NCI-H2171 (cell line): ENCODE data around the gene AKAP12.
A peak's percentile ranks its signal among the peaks of the same experiment; 100 is the strongest.
"Not testable (repeated sequence)": the region's sequence is repeated elsewhere in the genome, so short reads cannot be mapped to it uniquely, and the experiment has no call there.

Experiments used
- DNase-seq: peaks from one replicate; lab custom pipeline; 2025; lab: John Stamatoyannopoulos, UW

Gene AKAP12

DNA sequence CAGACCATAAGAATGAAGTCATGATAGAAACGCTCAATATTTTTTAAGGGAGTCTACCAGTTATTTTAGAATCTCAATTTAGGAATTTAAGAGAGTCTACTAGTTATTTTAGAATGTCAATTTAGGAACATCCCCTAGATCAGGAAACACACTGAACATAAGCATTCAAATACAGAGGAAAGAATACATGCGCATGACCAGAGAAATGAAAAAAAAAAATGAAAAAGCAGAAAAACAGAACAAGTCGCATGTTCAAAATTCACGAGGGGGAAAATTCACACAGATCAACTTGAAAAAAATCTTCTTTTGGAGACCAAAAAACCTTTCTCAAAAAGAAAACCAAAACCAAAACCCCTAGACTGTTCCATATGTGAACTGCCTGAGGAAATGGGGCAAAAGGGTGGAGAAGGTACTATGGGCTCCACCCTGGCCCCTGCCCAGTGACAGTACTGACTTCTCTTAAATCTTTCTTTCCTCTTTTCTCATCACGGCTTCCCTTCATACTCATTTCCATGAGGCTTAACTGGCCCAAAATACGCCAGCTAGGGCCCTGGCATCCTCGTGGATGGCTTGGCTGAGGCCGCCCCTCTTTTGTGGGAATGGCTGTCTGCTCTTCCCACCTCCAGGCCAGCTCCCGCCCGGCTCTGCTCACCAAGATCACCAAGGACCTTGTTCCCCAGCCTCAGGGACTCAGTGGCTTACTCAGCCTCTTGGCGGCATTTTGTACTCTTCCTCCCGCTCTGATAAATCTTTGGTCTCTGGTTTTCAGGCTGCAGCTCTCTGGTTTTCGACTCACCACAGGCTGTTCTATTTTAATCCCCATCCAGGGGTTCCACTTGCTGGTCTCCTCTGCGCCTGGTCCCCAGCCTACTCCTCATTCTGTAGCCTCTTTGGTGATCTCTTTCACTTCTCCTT is 140.4 kb downstream of the AKAP12 start:
- no peak for DNase-seq

DNA sequence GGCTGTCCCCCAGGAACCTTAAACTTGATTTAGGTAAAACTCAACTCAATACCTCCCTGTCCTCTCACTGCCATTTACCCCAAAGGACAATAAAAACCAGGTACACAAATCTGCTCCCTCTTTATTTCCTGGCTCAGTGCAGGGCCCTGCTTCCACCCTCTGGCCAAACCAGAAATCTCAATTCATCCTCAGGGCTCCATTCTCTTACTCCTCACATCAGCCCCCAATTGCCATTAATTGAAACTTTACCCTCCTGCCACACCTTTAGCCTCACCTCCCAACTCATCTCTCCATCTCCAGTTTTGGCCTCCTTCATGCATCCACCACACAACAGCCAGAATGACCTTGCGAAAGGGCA is 141.1 kb downstream of the AKAP12 start:
- no peak for DNase-seq

DNA sequence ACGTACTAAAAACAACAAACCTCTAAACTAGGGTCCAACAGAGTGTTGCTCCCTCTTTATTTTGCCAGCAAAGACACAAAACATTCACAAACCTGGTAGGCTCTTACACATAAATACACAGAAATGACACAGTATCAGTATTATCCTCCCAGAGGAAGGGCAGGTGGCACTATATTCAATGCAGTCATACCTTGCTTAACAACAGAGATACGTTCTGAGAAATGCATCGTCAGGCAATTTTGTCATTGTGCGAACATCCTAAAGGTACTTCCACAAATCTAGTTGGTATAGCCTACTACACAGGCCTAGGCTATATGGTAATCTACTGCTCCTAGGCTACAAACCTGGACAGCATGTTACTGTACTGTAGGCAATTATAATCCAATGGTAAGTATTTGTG is 142.0 kb downstream of the AKAP12 start:
- DNase-seq = no peak

DNA sequence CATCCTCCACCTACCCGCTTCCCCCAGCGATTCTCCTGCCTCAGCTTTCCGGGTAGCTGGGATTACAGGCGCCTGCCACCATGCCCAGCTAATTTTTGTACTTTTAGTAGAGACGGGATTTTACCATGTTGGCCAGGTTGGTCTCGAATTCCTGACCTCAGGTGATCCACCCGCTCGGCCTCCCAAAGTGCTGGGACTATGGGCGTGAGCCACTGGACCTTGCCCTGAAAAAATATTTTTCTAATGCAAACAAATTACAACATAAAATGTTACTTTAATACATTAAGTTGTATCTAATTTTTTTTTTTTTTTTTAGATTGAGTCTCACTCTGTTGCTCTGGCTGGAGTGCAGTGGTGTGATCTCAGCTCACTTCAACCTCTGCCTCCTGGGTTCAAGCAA is 142.9 kb downstream of the AKAP12 start:
- not testable (repeated sequence) for DNase-seq

DNA sequence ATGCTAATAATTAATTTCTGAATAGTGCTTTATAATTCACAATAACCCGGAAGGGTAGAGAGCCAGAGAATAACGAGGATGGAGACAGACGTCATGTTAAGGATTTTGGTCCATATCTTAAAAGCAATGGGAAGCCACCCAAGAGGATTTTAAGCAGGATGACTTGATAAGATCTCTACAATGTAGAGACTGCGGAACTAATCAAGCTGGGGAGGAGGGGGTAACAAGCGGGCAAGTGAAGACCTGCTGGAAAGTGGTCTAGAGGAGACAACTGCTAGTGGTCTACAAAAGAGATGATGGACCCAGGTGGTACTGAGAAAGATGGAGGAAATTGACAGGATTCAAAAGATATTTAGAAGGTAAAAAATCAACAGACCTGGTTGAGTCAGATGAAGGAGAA is 144.4 kb downstream of the AKAP12 start:
- DNase-seq = no peak

DNA sequence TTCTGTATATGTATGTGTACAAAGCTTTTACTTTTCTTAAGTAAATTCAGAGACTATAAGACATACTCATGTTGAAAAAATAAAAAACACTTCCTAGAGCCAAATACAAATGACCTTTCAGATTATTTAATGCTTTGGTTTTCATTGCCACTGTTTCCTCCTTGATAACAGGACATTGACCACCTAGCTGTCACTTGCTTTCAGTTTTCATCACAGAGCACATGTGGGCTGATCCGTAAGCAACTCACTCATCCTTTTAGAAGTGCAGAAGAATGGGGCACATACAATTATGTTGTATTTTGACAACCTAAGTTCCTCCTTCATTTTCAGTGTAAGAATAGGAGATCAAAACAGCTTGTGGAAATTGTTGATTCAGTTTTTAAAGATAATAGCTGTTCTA is 145.4 kb downstream of the AKAP12 start:
- no peak for DNase-seq

DNA sequence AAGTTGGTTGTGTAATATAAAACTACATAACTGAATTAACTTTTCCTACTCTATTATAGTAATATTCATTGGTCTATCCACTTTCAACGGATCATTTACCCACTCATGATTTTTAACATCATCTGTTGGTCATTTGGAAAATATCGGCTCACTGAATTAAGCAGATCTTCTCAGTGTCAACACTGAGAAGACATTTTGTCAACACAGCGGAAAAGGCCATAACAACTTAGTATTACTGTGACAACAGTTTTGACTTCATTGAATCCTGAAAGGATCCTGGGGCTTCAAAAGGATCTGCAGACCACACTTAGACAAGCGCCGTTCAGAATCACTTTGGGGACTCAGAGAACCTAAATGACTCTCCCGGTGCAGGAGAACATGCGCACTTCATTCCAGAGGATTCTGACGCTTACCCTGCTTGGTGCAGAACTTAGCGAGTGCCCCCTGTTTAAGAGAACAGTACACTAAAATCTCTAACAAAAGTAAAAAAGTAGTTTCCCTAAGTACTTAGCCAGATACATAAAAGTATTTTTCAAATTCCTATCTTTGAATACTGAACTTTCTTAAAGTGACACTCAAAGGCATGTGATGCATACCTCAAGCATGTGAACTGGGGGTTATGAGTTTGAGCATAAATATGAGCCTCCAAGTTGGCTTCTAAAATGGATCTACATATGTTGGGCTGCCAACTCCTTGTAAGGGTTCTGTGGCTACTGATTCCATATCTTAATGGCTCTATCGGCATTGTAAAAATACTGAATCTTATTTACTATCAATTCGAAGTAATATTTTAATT is 147.6 kb downstream of the AKAP12 start:
- no peak for DNase-seq

DNA sequence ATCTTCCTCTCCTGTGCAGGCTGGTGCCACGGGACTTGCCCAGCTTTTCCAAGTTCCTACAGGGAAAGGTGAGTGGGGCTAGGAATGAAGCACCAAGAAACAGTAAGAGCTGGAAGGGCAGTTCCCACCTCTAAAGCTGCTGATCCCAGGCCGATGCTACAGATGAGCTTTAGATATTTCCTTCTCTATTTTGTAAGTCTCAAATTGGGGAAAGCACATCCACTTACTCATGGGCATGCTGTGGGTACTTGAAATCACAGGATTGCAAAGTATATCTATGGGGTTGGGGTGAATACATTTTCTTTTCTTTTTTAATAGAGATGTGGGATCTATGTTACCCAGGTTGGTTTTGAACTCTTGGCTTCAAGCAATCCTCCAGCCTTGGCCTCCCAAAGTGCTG is 148.5 kb downstream of the AKAP12 start:
- no peak for DNase-seq

DNA sequence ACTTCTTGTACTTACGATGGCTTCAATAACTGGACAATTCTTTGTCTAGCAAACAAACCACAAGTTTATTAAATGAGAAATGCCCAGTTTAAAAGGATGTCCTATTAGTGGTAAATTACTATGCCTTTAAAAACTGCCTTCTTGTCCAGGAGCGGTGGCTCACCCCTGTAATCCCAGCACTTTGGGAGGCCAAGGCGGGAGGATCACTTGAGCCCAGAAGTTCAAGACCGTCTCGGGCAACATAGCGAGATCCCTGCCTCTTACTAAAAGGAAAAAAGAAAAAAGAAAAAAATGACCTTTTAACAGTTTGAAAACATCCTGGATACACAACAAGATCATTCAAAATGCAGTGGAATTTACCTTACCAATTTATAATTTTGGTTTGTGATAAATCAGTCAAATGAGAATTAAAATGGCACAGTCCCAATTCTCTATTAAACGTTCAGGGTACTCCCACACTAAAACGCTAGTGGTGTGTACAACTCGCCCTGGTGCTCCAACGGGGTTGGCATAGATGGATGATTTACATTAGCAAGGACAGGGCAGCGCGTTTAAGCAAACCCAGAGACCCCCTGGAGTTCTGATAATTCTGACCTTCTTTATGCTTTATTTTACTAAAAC is 149.3 kb downstream of the AKAP12 start:
- no peak for DNase-seq

DNA sequence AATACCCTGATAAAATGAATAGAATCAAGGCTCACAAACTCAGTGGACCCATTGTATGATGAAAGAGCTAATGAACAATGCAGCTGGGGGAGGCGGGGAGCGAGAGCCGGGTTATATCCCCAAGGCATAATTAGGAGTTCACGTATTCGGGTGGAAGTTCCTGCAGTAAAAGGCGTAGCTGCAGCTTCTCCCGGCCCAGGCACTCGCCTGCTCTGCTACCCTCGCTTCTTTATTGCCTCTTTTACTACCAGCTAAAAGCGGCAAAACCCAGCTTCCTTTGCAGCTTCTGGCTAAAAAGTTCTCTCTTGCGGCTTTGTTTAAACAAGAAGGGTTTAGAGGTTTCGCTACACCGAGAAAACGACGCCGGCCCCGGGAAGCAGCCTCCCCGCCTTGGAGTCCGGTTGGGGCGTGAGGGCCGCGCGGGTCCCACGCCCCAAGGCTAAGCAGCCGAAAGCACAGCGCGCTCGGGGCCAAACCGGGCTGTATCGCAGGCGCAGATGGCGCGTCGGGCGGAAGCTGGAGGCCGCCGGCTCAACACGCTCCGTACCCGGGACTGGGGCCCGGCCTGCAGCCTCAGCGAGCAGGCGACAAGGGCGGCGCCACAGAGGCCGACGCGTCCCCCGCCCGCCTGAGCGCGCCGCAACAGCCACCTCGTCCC is 150.0 kb downstream of the AKAP12 start:
- DNase-seq = peak; percentile 63

DNA sequence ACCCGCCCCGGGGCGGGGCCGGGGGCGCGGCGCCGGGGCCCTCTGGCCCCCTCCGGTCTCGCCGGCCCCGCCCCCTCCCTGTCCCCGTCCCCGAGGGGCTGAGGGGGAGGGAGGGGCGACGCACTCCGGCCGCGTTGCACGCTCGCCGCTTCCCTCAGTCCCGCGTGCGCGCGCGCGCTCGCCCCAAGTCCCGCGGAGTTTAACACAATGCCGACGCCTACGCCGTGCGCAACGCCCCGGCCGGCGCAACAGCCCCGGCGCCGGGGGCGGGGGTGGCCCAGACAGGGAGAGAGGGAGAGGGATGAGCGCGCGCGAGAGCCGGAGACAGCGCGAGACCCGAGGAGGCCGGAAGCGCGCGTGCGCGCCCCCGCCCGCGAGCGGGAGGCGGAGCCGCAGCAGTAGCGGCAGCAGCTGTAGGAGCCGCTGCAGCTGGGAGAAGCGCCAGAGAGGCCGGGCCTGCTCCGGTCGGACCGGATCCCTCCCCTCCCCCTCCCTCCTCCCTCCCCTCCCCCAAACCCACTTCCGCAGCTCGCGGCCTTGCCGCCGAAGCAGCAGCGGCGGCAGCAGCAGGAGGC is 150.6 kb downstream of the AKAP12 start:
- peak; percentile 97 for DNase-seq

DNA sequence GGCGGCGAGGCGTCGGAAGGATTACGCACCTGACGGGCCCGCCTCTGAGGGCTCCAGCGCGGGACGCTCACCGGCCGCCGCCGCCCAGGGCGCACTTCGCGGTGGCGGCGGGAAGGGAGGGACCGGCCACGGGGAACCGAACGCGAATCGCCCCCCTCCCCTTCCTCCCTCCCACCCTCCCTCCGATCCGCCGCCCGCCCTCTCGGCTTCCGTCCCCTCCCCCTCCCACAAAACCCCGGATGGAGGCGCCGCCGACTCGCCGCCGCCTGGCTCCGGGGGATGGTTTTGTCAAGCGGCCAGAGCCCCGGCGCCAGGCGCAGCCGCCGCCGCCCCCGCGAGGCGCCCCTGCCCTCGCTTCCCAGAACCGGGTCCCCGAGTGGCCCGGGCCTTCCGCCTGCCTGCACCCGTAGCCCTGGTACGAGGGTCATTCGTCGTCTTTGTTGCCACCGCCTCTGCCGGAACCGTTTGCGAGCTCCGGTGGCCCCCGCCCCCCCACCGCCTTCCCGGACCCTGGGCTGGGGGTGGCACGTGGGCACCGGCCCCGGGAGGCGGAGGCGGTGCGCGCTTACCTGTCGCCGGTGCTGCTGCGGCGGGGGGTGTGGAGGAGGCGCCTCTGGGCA is 151.2 kb downstream of the AKAP12 start:
- DNase-seq = peak; percentile 65

DNA sequence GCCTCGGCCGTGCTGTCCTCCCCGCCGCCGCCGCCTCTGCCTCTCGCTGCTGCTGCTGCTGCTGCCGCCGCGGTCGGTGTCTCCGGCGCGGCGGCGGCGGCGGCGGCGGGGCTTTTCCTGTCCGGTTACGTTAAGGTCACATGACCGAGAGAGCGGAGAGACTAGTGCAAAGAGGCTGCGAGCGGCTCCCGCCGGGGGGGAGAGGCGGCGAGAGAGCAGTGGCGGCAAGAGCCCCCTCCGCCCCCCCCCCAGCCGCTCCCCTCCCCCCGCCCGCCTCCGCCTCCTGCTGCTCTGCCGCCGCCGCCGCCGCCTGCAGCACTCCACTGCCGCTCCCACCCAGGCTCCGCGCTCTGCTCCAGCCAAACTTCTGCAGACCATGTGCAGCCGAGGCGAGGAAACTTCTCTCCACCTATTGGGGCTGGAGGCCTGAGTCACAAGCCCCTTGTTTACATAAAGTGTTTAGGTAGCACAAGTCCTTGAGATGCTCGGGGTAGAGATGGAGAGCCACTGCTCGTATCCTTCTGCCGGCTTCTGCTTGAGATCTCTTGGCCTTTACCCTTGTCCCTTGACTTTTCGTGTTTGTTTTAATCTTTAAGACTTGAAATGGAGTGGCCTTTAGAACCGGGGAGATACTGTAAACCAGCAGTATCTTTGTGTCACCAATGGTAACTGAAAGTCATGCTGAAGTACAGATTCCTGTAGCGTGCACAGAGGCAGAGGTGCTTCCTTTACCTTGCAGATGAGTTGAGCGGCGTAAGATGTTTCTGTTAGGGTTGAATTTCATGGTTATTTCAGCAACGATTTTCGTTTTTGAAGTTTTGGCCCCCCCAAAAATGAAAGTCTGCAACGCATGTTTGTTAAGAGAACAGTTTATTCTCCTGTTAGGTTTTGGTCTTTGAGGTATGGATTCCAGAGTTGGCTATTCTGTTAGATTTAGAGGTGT is 152.0 kb downstream of the AKAP12 start, which contains the start of gene ZBTB2:
Gene ZBTB2, minus strand, starts transcription at position 89 of the 943 bp plus-strand sequence. CDS start 17,922 bp downstream, outside the sequence.
- DNase-seq = peak; percentile 54

DNA sequence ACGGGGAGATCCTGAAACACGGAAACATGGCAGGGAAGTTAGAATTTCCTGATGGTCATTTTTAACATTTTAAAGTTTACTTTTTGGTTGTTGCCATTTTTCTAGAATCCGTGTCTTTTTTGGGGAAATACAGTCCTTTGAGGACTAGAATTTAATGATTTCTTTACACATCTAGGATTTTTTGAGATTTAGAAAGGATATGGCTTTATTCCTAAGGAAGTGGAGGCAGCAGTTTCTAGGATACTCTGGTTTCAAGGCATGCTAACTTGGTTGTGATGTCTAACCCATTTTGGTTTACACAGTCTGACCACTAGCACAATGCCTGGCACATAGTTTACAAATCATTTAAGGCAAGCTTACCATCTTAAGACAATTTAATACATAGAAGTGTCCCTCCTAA is 152.7 kb downstream of the AKAP12 start:
- DNase-seq = no peak

DNA sequence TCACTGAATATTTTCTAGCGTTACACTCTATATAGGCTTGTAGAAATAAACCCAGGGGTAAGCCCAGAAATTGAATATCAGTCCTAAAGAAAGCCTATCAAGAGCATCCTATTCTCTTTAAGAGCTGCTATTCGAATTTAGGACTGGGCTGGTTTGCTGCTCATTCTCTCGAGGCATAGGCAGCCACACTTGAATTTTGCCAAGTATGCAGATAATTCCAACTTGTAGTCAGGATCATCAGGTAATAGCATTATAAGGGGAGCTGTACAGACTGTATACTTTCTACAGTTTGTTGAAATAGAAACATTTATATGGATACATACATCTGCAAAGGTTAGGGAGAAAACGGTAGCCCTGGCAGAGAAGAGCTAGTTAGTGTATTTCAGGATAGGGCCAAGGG is 153.6 kb downstream of the AKAP12 start:
- DNase-seq = no peak

DNA sequence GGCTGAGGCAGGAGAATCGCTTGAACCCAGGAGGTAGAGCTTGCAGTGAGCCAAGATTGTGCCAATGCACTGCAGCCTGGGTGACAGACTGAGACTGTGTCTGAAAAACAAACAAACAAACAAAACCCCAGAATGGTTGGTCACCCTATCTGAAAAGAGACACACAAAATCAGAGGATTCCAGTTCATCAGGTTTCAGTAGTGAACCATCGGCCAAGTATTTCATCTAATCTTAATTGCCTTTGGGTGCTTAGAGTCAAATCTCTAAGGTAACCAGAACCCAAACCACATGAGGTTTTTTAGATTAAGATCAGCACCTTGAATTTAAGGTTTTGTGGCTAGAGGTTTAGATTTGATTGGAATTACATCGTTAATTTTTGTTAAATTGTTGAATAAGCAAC is 159.9 kb downstream of the AKAP12 start:
- DNase-seq = no peak

DNA sequence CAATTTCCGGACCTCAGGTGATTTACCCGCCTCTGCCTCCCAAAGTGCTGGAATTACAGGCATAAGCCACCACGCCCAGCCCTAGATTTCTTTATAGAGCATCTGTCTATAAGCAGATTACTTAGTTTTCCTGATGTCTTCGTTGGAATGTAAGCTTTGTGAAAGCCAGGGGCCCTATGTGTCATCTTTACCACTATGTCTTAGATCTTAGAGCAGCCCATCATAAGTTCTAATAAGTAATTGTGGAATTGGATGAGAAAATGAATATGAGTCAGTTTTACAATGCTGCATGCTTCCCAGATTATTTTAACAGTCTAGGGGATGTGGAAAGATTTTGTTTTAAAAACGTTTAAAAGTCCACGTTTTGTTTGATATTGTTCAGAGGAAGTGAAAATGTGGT is 160.7 kb downstream of the AKAP12 start:
- DNase-seq = no peak

DNA sequence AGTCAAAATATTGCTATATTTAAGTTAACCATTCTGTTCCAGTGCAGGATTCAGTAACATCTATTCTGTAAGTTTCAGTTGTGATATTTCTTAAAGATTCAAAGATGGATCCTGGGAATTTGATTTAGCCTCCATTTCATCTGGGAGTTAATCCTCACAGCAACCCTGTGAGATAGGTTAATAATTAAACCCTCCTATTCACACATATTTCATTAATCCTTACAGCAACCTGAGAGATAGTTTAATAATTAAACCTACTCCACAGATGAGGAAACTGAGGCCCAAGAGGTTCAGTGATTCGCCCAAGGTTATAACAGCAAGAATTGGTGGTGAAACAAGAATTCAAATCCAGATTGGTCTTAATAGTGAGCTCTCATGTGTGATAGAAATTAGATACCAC is 162.5 kb downstream of the AKAP12 start:
- no peak for DNase-seq

DNA sequence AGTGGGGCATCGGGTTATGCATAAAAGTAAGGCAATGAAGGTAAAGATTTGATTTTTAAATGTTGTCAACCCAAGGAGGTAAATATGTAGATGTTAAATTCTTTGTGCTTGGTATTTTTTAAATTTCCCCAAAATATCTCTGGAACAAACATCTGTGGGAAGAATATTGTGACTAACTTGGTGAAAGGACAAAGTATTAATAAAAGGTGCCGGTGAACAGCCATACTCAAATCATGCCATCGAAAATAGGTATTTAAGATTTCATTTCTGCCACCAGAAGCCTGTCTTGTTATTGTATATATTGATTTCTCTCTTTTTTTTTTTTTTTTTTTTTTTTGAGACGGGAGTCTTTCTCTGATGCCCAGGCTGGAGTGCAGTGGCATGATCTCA is 164.1 kb downstream of the AKAP12 start:
- DNase-seq = no peak
